Epithelial cell of proximal tubule (primary cell): ENCODE measurements around the gene STAG1. TPM values are rescaled to one million over a fixed set of nuclear protein-coding genes. Genes with fewer than 3 reads are reported as not detected.
"Not testable (repeated sequence)": the region's sequence is repeated elsewhere in the genome, so short reads cannot be mapped to it uniquely, and the experiment has no call there.

Source experiments
- DNase-seq: peaks from one replicate; pipeline ENCODE4 v3.0.0-alpha.2; 2011; ENCODE audit warnings: low read depth
- H3K4me3 ChIP-seq: 2 replicates; pipeline ENCODE4 v1.5.1; 2011; ENCODE audit warnings: low read depth, mild to moderate bottlenecking, low read length
- CTCF ChIP-seq: conservative IDR thresholded peaks from 2 replicates; pipeline ENCODE4 v1.5.1; 2012; ENCODE audit warnings: low read depth, mild to moderate bottlenecking, low read length
- total RNA-seq: library from RNA; depleted of rRNA; stranded (reverse); fragments of >200 nt; gene quantifications from 2 replicates; pipeline ENCODE4 v1.2.3, GENCODE V29; 2015

STAG1 gene
- total RNA-seq, 1 donor from 2014 or later = 16.3 TPM

DNA sequence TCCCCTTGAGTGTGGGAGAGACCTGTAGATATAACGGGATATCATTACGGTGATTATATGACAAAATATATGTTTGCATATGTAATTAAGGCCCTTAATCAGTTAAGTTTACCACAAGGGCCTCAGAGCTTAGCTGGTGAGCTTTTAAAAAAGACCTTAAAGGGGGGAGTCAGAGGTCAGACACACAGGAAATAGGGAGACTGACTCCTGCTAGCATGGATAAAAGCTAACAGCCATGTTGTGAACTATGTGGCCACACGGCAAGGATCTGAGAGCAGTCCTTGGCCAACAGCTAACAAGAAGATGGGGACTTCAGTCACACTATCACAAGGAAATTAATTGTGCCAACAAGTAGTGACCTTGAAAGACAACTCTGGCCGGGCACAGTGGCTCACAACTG, 3.1 kb downstream of the STAG1 start:
- no peak for TF ChIP-seq CTCF
- no peak for DNase-seq
- no peak overlapping the region for H3K4me3 ChIP-seq

DNA sequence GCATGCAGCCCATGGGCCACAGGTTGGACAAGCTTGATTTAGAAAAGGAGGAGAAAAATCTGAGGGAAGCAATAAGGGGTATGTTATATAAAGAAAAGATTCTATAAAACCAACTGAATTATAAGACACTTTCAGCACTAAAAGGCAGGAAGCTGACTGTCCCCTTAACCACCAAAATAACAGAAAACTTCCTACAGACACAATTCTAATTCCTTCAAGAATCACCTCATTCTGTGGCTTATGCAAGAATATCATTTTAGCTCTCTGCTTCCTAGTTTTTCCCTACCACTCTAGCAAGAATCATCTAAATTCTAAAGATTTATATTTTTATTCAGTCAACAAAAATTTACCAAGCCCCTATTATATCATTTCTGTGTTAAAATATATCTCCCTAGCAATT, 6.3 kb downstream of the STAG1 start:
- no peak for TF ChIP-seq CTCF
- no peak overlapping the region for H3K4me3 ChIP-seq
- no peak for DNase-seq

- TF ChIP-seq CTCF = no peak
- no peak for DNase-seq
- no peak overlapping the region for H3K4me3 ChIP-seq
These were observed 11.1 kb downstream of the STAG1 start for GRCh38 chr3:136741063-136741462.

GRCh38 chr3:136740351-136740958, 11.7 kb downstream of the STAG1 start:
- DNase-seq = no peak
- no peak overlapping the region for H3K4me3 ChIP-seq
- no peak for TF ChIP-seq CTCF

GRCh38 chr3:136736950-136737349, 15.2 kb downstream of the STAG1 start:
- H3K4me3 ChIP-seq = not testable (repeated sequence)

DNA sequence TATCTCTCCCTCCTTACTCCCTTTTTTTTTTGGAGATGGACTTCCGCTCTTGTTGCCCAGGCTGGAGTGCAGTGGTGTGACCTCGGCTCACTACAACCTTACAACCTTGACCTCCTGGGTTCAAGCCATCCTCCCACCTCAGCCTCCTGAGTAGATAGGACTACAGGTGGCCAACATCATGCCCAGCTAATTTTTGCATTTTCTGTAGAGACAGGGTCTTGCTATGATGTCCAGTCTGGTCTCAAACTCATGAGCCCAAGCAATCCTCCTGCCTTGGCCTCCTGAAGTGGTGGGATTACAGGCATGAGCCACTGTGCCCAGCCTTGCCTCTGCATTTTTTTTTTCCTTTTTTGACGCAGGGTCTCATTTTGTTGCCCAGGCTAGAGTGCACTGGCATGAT, 17.1 kb downstream of the STAG1 start:
- TF ChIP-seq CTCF = no peak
- no peak overlapping the region for H3K4me3 ChIP-seq
- no peak for DNase-seq

More at GRCh38 chr3:136736950-136737349, 15.2 kb downstream of the STAG1 start:
- DNase-seq = not testable (repeated sequence)

DNA sequence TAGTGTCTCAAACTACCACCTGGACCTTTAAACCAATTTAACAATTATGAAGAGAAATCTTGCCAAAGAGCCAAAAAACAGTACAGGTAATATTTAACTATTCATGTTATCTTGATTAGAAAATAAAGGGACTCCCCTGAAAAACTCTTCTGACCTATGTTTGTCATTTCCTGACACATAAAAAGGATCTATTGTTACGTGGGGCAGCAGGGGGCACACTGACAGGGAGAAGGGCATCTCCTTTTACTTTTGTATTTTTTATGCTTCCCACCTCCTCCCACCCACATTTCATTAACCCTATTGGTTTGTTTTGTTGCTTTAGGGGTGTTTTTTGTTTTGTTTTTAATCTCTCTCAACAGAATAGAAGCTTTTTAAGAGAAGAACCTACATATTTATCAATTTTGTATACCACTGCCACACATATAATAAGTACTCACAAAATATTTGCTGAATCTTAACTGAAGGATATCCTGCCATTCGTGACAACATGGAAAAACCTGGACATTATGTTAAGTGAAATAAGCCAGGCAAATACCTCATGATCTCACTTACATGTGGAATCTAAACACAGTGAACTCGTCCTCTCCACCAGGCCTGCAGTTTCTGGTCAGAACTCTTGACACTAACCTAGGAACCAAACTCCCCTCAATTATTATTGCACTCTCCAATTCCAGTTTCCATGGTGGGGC, 17.7 kb downstream of the STAG1 start:
- H3K4me3 ChIP-seq = no peak overlapping the region
- DNase-seq = no peak
- peak; percentile 39 for TF ChIP-seq CTCF
